ENCODE measurements around the gene HSPG2.

HSPG2 gene

DNA sequence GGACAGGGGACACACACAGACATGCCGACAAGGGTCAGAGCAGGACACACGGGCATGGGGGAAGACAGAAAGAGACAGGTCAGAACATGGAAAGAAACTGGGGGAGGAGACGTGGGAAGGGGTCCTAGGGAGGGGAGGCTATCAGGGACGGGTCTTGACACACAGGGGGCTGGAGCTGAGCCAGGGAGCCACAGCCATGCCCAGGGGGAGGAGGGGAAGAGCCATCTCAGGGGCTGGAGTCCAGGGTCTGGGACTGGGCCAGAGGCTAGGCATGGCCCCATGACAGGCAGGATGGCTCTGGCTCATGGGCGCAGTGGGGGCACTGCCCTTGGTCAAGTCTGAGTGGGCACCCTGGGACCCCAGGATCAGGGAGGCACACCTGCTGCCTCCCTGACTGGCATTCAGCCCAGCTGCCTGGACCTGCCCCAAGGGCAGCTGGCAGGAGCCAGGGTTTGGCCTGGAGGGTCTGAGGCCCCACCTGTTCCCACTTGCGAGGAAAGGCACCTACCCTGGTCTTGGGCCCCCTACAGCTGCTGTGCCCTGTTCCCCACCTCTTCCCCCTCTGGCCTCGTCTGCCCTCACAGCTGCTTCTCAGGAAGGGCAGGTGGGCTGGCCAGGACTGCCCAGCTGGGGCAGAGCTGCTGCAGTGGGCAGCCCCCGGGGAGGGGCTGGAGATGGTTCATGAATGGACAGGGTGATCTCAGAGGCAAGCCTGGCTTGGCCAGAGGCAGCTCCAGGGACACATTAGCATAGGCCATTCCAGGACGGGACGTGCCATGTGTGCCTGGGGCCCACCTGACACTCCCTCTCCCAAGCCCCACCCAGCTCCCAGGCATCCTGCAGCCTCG is 42.9 kb downstream of the HSPG2 start:
- Mint-ChIP-seq H3K4me1 (no peaks in the 10 kb centered on the region), H3K27me3 (no peaks in the 10 kb centered on the region), H3K4me3 (no peak overlapping the region), H3K36me3 (ENCODE audit: insufficient read depth) (no peaks in the 10 kb centered on the region), H3K27ac (ENCODE audit: low read depth) (no peak overlapping the region), H3K9me3 (no peaks in the 10 kb centered on the region)
- DNase-seq (ENCODE audit: low spot score in 2 of 2) (no peak), ATAC-seq (replicated peaks; ENCODE audit: extremely low read depth, poor library complexity, severe bottlenecking) (no peak)

DNA sequence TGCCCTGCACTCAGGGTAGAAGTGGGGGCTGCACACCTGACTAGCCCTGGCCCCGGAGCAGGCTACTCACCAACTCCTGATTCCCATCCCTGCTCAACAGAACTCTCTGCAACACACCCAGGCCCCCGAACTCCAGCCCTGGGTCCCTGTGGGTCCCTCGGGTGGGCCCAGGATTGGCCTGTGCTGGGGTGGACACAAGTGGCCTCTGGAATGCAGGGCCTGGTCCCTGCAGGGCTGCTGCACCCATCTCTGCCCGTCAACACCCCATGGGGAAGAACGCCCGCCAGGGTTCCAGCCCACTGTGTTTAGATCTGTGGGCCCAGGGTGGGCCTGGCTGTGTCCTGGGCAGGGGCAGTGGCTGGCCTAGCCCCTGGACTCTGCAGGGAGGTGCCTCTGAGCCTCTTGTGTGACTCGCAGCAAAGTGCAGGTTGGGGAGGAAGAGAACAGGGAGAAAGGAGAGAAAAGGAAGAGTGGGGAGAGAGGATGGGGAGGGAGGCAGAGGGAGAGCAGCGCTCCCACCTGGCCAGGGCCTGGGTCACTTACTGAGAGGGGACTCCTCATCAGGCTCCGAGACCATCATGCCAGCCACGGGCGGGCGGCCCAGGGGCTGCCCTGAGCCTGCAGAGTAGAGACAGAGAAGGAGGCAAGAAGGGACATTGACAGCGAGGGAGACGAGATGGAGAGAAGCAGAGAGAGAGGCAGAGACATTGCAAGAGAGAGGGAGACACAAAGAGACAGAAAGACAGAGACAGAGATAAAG is 43.9 kb downstream of the HSPG2 start:
- Mint-ChIP-seq H3K27me3 (no peaks in the 10 kb centered on the region), H3K9me3 (no peaks in the 10 kb centered on the region), H3K36me3 (ENCODE audit: insufficient read depth) (no peaks in the 10 kb centered on the region), H3K27ac (ENCODE audit: low read depth) (no peak overlapping the region), H3K4me3 (no peak overlapping the region), H3K4me1 (no peaks in the 10 kb centered on the region)
- no peak for DNase-seq (ENCODE audit: low spot score in 2 of 2)
- no peak for ATAC-seq (replicated peaks; ENCODE audit: extremely low read depth, poor library complexity, severe bottlenecking)

DNA sequence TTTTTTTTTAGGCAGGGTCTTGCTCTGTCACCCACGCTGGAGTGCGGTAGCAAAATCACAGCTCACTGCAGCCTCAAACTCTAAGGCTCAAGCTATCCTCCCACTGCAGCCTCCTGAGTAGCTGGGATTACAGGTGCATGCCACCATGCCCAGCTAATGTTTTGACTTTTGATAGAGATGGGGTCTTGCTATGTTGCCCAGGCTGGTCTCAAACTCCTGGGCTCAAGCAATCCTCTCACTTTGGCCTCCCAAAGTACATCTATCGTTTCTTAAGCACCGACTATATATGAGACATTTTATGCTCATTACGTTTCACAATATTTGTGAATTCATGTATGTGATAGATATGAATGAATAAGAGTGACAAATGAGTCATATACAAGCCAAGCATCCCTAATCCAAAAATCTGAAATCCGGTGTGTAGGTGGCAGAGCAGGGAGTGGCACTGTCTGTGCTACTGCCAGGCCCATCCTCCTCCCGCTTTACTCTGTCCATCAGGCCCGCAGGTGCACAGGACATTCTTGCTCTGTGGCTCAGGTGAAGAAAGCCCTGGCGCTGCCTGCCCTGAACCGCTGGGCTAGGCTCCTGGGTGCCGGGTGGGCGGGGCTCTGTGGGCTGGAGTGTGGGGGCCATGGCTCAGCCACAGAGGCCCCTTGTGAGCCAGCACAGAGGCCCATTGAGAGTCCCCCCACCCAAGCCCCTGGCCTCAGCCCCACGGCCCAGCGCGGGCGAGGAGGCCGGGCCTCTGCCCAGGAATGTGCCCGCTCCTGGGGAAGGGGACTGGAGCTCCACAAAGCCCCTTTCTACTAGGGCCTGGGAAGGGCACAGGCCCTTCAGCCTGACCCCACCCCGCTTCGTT is 45.3 kb downstream of the HSPG2 start:
- no peak for DNase-seq (ENCODE audit: low spot score in 2 of 2)
- no peaks in the 10 kb centered on the region for H3K36me3 Mint-ChIP-seq (ENCODE audit: insufficient read depth)
- no peaks in the 10 kb centered on the region for H3K9me3 Mint-ChIP-seq
- no peak overlapping the region for H3K27ac Mint-ChIP-seq (ENCODE audit: low read depth)
- ATAC-seq (replicated peaks; ENCODE audit: extremely low read depth, poor library complexity, severe bottlenecking), result no peak
- no peaks in the 10 kb centered on the region for H3K4me1 Mint-ChIP-seq
- no peaks in the 10 kb centered on the region for H3K27me3 Mint-ChIP-seq
- H3K4me3 Mint-ChIP-seq, result no peak overlapping the region

DNA sequence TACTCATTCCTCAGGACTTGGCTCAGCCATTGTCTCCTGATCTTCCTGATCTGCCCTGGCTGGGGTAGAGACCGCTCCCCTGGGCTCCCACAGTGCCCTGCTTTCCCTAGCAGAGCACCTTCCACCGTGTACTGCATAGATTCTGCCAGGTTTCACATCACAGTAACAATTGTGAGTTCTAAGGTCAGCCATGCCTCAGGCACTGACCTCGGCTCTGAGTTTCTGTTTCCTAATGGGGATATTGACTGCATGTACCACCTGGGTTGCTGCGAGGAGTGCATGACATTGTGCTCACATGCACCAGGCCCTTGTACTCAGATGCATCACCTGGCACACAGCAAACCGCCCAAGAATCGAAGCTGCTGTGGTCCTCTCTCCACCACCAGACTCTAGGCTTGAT is 46.0 kb downstream of the HSPG2 start:
- no peaks in the 10 kb centered on the region for H3K27me3 Mint-ChIP-seq
- no peak for ATAC-seq (replicated peaks; ENCODE audit: extremely low read depth, poor library complexity, severe bottlenecking)
- H3K4me1 Mint-ChIP-seq, result no peaks in the 10 kb centered on the region
- no peak overlapping the region for H3K27ac Mint-ChIP-seq (ENCODE audit: low read depth)
- H3K36me3 Mint-ChIP-seq (ENCODE audit: insufficient read depth), result no peaks in the 10 kb centered on the region
- H3K9me3 Mint-ChIP-seq, result no peaks in the 10 kb centered on the region
- no peak overlapping the region for H3K4me3 Mint-ChIP-seq
- no peak for DNase-seq (ENCODE audit: low spot score in 2 of 2)

DNA sequence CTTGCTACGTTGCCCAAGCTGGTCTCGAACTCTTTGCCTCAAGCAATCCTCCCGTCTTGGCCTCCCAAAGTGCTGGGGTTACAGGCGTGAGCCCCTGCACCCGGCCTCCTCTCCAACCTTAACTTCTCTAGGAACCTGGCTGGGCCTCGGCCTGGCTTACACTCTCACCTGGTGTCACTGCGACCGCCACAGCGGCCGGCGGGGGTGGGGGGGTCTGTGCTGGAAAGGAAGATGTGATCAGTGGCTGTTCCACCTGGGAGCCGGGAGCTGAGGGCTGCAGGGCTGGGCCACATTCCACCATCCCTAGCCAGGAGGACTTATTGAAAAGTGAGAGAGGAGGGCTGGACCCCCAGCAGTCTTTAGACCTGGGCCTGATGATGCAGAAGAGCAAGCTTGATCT is 48.6 kb downstream of the HSPG2 start:
- ATAC-seq (replicated peaks; ENCODE audit: extremely low read depth, poor library complexity, severe bottlenecking) (no peak), DNase-seq (ENCODE audit: low spot score in 2 of 2) (no peak)
- H3K27me3 Mint-ChIP-seq, result peaks cover 14% of the 10 kb centered on the region

DNA sequence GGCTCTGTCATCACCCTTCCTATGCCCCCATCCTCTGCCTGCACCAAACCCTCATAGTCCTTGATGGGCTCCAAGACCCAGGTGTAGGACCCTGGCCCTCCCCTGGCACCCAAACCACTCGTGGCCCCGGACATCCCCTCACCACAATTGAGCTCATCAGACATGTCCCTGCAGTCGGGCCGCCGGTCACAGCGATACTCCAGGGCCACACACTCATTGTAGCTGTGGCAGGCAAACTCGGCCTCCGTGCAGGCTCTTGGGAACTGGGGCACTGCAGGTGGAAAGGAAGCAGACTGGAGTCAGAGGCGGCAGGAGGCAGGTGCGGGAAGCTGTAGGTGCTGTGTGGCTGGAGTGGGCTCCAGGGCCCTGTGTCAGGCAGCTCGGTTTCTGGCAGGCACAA is 49.3 kb downstream of the HSPG2 start:
- no peak overlapping the region for H3K4me3 Mint-ChIP-seq
- no peaks in the 10 kb centered on the region for H3K9me3 Mint-ChIP-seq
- no peak for ATAC-seq (replicated peaks; ENCODE audit: extremely low read depth, poor library complexity, severe bottlenecking)
- DNase-seq (ENCODE audit: low spot score in 2 of 2), result no peak
- H3K36me3 Mint-ChIP-seq (ENCODE audit: insufficient read depth), result no peaks in the 10 kb centered on the region
- H3K27ac Mint-ChIP-seq (ENCODE audit: low read depth), result no peak overlapping the region
- no peaks in the 10 kb centered on the region for H3K4me1 Mint-ChIP-seq
- peaks cover 21% of the 10 kb centered on the region for H3K27me3 Mint-ChIP-seq

More for the DNA sequence above, 48.6 kb downstream of the HSPG2 start:
- no peak overlapping the region for H3K27ac Mint-ChIP-seq (ENCODE audit: low read depth)
- H3K4me3 Mint-ChIP-seq, result no peak overlapping the region
- no peaks in the 10 kb centered on the region for H3K36me3 Mint-ChIP-seq (ENCODE audit: insufficient read depth)
- no peaks in the 10 kb centered on the region for H3K9me3 Mint-ChIP-seq
- H3K4me1 Mint-ChIP-seq, result no peaks in the 10 kb centered on the region

DNA sequence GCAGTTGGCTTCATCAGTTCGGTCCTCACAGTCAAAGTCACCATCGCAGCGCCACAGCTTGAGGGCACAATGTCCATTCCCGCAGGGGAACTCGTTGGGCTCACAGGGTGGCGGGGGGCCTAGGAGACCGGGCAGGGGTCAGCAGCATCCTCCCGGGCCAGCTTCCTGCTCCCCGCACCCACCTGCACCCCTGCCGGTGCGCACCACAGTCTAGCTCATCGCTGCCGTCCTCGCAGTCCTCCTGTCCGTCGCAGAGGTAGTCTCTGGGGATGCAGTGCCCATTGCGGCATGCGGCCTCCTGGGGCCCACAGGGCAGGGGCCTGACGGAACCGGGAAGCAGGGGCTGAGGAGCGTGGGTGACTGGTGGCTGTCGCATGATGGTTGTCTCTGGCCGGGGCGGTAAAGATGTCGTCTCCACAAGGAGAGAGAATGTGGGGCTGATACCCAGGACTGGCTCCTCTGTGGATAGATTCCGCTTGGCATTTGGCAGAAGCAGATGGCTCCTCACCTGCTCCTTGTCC is 49.8 kb downstream of the HSPG2 start:
- Mint-ChIP-seq H3K4me3 (no peak overlapping the region), H3K27me3 (peaks cover 26% of the 10 kb centered on the region), H3K4me1 (no peaks in the 10 kb centered on the region), H3K36me3 (ENCODE audit: insufficient read depth) (no peaks in the 10 kb centered on the region), H3K9me3 (no peaks in the 10 kb centered on the region), H3K27ac (ENCODE audit: low read depth) (no peak overlapping the region)
- no peak for ATAC-seq (replicated peaks; ENCODE audit: extremely low read depth, poor library complexity, severe bottlenecking)
- DNase-seq (ENCODE audit: low spot score in 2 of 2), result no peak

DNA sequence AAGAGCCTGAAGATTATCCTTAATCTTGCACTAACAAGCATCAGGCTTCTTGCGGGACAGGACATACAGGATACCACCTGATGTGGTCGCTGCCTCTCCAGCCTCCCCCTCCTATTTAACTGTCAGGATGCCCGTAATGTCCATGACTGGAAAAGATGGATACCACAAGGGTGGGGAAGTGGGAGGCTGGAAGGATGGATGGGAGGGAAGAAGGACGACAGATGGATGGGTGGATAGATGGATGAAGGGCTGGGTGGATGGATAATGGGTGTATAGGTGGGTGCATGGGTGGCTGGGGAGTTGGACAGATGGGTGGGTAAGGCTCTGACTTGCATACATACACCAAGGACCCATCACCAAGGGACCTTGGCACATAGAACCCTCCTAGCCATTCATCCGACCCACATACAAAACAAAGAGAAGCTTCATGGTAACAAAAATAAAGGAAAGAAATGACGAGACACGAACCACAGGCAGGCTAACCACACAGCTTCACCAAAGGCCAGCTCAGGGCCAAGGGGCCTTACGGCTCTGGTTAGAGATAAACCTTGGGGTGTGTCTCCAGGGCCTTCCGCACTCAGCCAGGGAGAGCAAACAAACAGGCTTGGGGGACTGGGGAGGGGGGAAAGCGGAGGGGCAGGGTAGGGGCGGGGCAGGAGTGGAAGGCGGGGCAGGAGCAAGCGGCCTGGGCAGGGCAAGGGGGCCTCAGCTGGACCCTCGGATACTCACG is 50.5 kb downstream of the HSPG2 start:
- DNase-seq (ENCODE audit: low spot score in 2 of 2) (no peak), ATAC-seq (replicated peaks; ENCODE audit: extremely low read depth, poor library complexity, severe bottlenecking) (no peak)
- Mint-ChIP-seq H3K4me1 (no peaks in the 10 kb centered on the region), H3K27me3 (peaks cover 27% of the 10 kb centered on the region), H3K36me3 (ENCODE audit: insufficient read depth) (no peaks in the 10 kb centered on the region), H3K4me3 (no peak overlapping the region), H3K9me3 (no peaks in the 10 kb centered on the region), H3K27ac (ENCODE audit: low read depth) (no peak overlapping the region)

DNA sequence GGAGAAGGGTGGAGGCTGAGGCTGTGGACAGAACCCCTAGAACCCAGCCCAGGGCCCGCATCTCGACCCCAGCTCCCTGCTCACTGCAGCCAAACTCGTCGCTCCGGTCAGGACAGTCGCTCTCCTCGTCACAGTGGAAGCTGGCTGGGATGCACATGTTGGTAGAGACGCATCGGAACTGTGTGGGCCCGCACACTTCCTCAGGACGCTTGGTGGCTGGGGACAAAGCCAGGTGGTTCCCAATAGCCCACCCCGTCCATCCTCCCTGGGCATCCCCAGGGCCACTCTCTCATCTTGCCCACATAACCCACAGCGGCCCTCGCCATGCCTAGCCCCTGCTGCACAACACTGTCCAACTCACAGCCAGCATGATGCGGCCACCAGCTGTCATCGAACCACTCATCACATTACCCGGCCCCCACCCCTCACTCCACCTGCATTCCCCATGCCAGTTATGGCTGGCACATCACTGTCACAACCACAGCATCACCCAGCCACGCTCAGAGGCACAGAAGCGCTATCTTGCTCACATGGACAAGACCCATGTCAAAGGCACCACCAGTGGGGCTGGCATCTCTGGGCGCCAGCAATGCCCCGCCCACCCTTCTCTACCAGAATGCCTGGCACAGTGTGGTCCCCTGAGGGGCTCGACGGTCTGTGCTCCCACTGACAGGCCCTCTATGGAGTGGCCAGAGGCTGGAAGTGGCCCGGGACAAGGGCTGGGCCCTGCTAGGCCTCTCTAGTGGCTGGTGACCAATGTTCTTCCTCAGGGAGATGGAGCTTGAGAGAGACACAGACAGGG is 51.7 kb downstream of the HSPG2 start:
- DNase-seq (ENCODE audit: low spot score in 2 of 2), result no peak
- H3K4me3 Mint-ChIP-seq, result no peak overlapping the region
- no peaks in the 10 kb centered on the region for H3K36me3 Mint-ChIP-seq (ENCODE audit: insufficient read depth)
- H3K9me3 Mint-ChIP-seq, result no peaks in the 10 kb centered on the region
- no peak overlapping the region for H3K27ac Mint-ChIP-seq (ENCODE audit: low read depth)
- H3K27me3 Mint-ChIP-seq, result peaks cover 27% of the 10 kb centered on the region
- no peak for ATAC-seq (replicated peaks; ENCODE audit: extremely low read depth, poor library complexity, severe bottlenecking)
- no peaks in the 10 kb centered on the region for H3K4me1 Mint-ChIP-seq

DNA sequence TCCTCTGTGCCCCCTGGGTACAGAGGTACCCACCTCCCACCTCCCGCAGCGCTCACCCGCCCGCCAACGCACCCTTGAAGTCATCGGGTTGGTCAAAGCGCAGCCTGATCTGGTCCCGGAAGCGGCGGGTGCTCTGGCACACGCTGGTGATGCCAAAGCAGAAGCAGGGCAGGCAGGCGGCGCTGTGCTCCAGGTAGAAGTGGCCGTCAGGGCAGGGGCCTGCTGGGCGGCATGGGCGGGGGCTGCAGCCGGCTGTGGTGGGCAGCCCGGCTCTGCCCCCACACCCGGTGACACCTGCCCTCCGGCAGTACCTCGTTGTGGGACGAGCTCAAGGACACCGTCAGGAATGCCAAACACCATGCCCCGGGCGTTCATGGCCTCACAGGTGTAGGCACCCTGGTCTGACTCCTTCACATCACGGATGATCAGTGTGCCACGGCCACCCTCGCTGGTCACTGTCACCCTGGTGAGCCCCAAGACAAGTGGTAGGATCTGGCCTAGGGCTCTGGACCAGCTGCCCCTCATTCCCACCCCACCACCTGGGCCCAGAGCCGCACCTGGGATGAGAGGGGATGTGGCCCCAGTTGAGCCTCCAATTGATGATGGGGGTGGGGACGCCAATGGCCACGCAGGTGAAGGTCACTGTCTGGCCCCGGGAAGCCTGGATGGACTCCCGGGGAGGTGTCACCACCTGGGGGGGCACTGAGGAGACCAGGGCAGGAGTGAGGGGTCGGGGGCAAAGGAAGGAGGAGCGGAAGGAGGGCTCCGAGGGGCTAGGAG is 52.5 kb downstream of the HSPG2 start:
- Mint-ChIP-seq H3K9me3 (no peaks in the 10 kb centered on the region), H3K4me1 (no peaks in the 10 kb centered on the region), H3K36me3 (ENCODE audit: insufficient read depth) (no peaks in the 10 kb centered on the region), H3K27ac (ENCODE audit: low read depth) (no peak overlapping the region), H3K4me3 (no peak overlapping the region), H3K27me3 (peaks cover 27% of the 10 kb centered on the region)
- ATAC-seq (replicated peaks; ENCODE audit: extremely low read depth, poor library complexity, severe bottlenecking) (no peak), DNase-seq (ENCODE audit: low spot score in 2 of 2) (no peak)
